ENCODE data around the gene OLFML3. TPM values are rescaled to one million over a fixed set of nuclear protein-coding genes. Genes with fewer than 3 reads are reported as not detected.

Gene OLFML3
- total and polyA plus RNA-seq, 2 donors (not counting 3 experiments of a cell fraction or from before 2014, with no cell fraction given) = 3.4 to 3.9 TPM

- Histone ChIP-seq H3K9ac (replicated peaks; ENCODE audit: extremely low read depth, insufficient read depth, low read length) (no peak overlapping the region), H3K9me3 (replicated peaks; ENCODE audit: control insufficient read depth, insufficient read depth, low read length) (no peaks in the 10 kb centered on the region), H3K9me1 (replicated peaks; ENCODE audit: control insufficient read depth, extremely low read depth, insufficient read depth, low read length) (no peaks in the 10 kb centered on the region), H4K20me1 (replicated peaks; ENCODE audit: control insufficient read depth, extremely low read depth, insufficient read depth, low read length) (no peaks in the 10 kb centered on the region), H3K4me1 (ENCODE audit: control insufficient read depth, extremely low read depth, insufficient read depth, low read length) (no peaks in the 10 kb centered on the region), H3K27me3 (ENCODE audit: control insufficient read depth in 2 of 2, insufficient read depth in 2 of 2, low read length in 2 of 2) (peaks cover 0 to 2% of the 10 kb centered on the region in 2 experiments), H3K27ac (ENCODE audit: insufficient read depth, low read depth, low read length) (no peak overlapping the region), H3K4me2 (ENCODE audit: insufficient read depth, low read length) (no peak overlapping the region), H3K4me3 (replicated peaks in 1 of 3; ENCODE audit: insufficient read depth in 1 of 3, low read depth in 1 of 3, low read length in 3 of 3) (no peak overlapping the region), H2AFZ (ENCODE audit: low read depth, low read length) (no peak overlapping the region), H3K36me3 (ENCODE audit: control insufficient read depth in 2 of 2, extremely low read depth in 1 of 2, insufficient read depth in 2 of 2, low read length in 2 of 2) (no peaks in the 10 kb centered on the region), H3K79me2 (ENCODE audit: control insufficient read depth, insufficient read depth, low read length) (no peaks in the 10 kb centered on the region)
- POLR2A ChIA-PET = no interaction called here
- FAIRE-seq (no peak), DNase-seq (ENCODE audit: low read depth, low spot score) (no peak)
- CTCF ChIA-PET = interaction anchor here (1.6 kb wide), 1 partner anchor 13 kb away, joined by 3 read pairs; no protein-coding TSS in a partner anchor
- intact Hi-C loops (cut with micrococcal nuclease) = no loop called here
- no TSS peak for BruUV-seq (replicated peaks)
- TF ChIP-seq MYC (IDR thresholded peaks at IDR 0.05; ENCODE audit: low read depth, low read length) (no peak), JUN (IDR thresholded peaks at IDR 0.05; ENCODE audit: borderline replicate concordance, insufficient read depth, insufficient read length, low read depth) (no peak), FOS (IDR thresholded peaks at IDR 0.05; ENCODE audit: borderline replicate concordance, insufficient read depth, low read length) (no peak), MAX (IDR thresholded peaks at IDR 0.05; ENCODE audit: insufficient read depth, insufficient read length) (no peak), CTCF (IDR thresholded peaks at IDR 0.05; ENCODE audit: extremely low read depth in 1 of 2, insufficient read depth in 1 of 2, low read depth in 1 of 2, low read length in 2 of 2) (no peak), POLR2A (IDR thresholded peaks at IDR 0.05; ENCODE audit: low read depth, low read length) (no peak), GATA2 (IDR thresholded peaks at IDR 0.05; ENCODE audit: insufficient read depth, insufficient read length, low read depth, low read length) (no peak), POLR2AphosphoS5 (IDR thresholded peaks at IDR 0.05; ENCODE audit: insufficient read depth, low read depth, low read length) (no peak), EZH2 (IDR thresholded peaks at IDR 0.05; ENCODE audit: borderline replicate concordance, low read depth, low read length, severe bottlenecking) (no peak)
- dilution Hi-C loops (cut with MboI; ENCODE audit: extremely low pct_ligation_motif_present, low sequenced_read_pairs) = no loop called here
These were observed 46.5 kb downstream of the OLFML3 start for GRCh38 chr1:114025609-114026401.
